ENCODE results near the gene FSIP1.

FSIP1 gene

GRCh38 chr15:39714251-39714650 lies 68.4 kb downstream of the FSIP1 start:
- DNase-seq (ENCODE audit: low read depth): no peak
- no peak for TF ChIP-seq CTCF (conservative IDR thresholded peaks at IDR 0.05; ENCODE audit: low read depth, low read length)
- no peak overlapping the region for H3K4me3 ChIP-seq (ENCODE audit: low read depth, low read length)

GRCh38 chr15:39713846-39714245 lies 68.8 kb downstream of the FSIP1 start:
- TF ChIP-seq CTCF (conservative IDR thresholded peaks at IDR 0.05; ENCODE audit: low read depth, low read length): no peak
- no peak overlapping the region for H3K4me3 ChIP-seq (ENCODE audit: low read depth, low read length)
- DNase-seq (ENCODE audit: low read depth): no peak

GRCh38 chr15:39710681-39711080 lies 72.0 kb downstream of the FSIP1 start:
- TF ChIP-seq CTCF (conservative IDR thresholded peaks at IDR 0.05; ENCODE audit: low read depth, low read length): no peak
- DNase-seq (ENCODE audit: low read depth): no peak
- H3K4me3 ChIP-seq (ENCODE audit: low read depth, low read length): no peak overlapping the region

GRCh38 chr15:39709941-39710340 lies 72.7 kb downstream of the FSIP1 start:
- H3K4me3 ChIP-seq (ENCODE audit: low read depth, low read length): no peak overlapping the region
- peak; percentile 52 for DNase-seq (ENCODE audit: low read depth)
- no peak for TF ChIP-seq CTCF (conservative IDR thresholded peaks at IDR 0.05; ENCODE audit: low read depth, low read length)

- no peak for TF ChIP-seq CTCF (conservative IDR thresholded peaks at IDR 0.05; ENCODE audit: low read depth, low read length)
- no peak for DNase-seq (ENCODE audit: low read depth)
These were observed 76.4 kb downstream of the FSIP1 start for GRCh38 chr15:39706206-39706605.

GRCh38 chr15:39704689-39705088 lies 78.0 kb downstream of the FSIP1 start:
- no peak overlapping the region for H3K4me3 ChIP-seq (ENCODE audit: low read depth, low read length)
- TF ChIP-seq CTCF (conservative IDR thresholded peaks at IDR 0.05; ENCODE audit: low read depth, low read length): no peak
- peak; percentile 82 for DNase-seq (ENCODE audit: low read depth)

More at GRCh38 chr15:39706206-39706605, 76.4 kb downstream of the FSIP1 start:
- no peak overlapping the region for H3K4me3 ChIP-seq (ENCODE audit: low read depth, low read length)

GRCh38 chr15:39704235-39704634 lies 78.4 kb downstream of the FSIP1 start:
- no peak for TF ChIP-seq CTCF (conservative IDR thresholded peaks at IDR 0.05; ENCODE audit: low read depth, low read length)
- DNase-seq (ENCODE audit: low read depth): no peak

More at GRCh38 chr15:39704235-39704634, 78.4 kb downstream of the FSIP1 start:
- H3K4me3 ChIP-seq (ENCODE audit: low read depth, low read length): no peak overlapping the region
